Panc1 (cell line): Measurements from ENCODE around the gene OXTR.

Experiments
- CTCF ChIP-seq: fragments of 450-650 bp; IDR thresholded peaks from 2 replicates; pipeline ENCODE4 v1.5.1; 2017; ENCODE audit warnings: mild to moderate bottlenecking
- POLR2AphosphoS5 ChIP-seq: IDR thresholded peaks from 2 replicates; pipeline ENCODE4 v1.6.1; 2012; ENCODE audit warnings: mild to moderate bottlenecking, low read depth, low read length, moderate library complexity
- REST ChIP-seq, 2 experiments: IDR thresholded peaks; 2 replicates each; pipeline ENCODE4 v1.6.1; 2011 to 2012; ENCODE audit warnings: low read depth in 2 of 2, control low read depth in 1 of 2, low read length in 1 of 2, mild to moderate bottlenecking in 1 of 2, moderate library complexity in 1 of 2; ENCODE audit not compliant: insufficient read depth in 1 of 2
- SIN3A ChIP-seq: IDR thresholded peaks from 2 replicates; pipeline ENCODE4 v1.6.1; 2012; ENCODE audit warnings: low read depth, mild to moderate bottlenecking, low read length, moderate library complexity, borderline replicate concordance; ENCODE audit not compliant: insufficient read depth

GRCh38 chr3:8800016-8800415 lies 30.6 kb upstream of the OXTR start:
- TF ChIP-seq CTCF (no peak), REST (IDR thresholded peaks at IDR 0.05; ENCODE audit: insufficient read depth in 1 of 2, low read depth in 2 of 2, low read length in 1 of 2) (no peak), POLR2AphosphoS5 (no peak), SIN3A (no peak)
